IPS DF 4.7 (cell line): ENCODE data around the gene XCR1.
A peak's percentile ranks its signal among the peaks of the same experiment; 100 is the strongest.
"Not testable (repeated sequence)": the region's sequence is repeated elsewhere in the genome, so short reads cannot be mapped to it uniquely, and the experiment has no call there.

Source experiments
- DNase-seq: peaks from one replicate; pipeline ENCODE4 v3.0.0-alpha.2; 2013; ENCODE audit warnings: low spot score; ENCODE audit errors: extremely low read depth

The XCR1 gene

DNA sequence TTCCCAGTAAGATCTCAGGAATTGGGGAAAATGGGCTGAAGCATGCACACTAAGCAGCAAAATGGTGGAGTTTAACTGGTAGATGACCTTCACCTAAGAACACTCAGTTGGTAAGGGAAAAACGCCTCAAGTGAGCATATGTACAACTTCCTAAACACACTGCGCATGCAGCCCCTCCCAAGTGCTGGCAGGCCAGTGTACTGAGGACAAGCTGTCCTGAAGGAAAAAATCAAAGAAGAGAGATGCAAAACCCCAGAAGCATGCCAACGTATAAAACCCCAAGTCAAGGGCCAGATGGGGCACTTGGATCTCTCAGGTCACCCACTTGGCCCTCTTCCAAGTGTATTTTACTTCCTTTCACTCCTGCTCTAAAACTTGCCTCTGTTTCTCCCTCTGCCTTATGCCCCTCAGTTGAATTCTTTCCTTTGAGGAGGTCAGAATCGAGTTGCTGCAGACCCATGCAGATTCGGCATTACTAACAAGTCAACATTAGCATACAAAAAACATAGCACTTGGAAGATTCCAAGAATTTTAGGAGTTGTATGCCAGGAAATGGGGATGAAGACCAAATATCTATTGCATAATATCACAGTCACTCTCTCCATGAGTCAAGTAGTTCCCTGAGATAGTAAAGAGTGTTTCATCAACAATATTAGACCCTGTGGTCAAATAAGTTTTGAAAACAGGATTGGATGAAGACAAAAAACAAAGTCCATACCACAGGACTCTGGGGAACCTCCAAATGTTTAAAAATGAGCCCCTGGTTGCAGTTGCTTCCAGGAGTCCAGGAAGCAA, 20.8 kb downstream of the XCR1 start:
- no peak for DNase-seq

DNA sequence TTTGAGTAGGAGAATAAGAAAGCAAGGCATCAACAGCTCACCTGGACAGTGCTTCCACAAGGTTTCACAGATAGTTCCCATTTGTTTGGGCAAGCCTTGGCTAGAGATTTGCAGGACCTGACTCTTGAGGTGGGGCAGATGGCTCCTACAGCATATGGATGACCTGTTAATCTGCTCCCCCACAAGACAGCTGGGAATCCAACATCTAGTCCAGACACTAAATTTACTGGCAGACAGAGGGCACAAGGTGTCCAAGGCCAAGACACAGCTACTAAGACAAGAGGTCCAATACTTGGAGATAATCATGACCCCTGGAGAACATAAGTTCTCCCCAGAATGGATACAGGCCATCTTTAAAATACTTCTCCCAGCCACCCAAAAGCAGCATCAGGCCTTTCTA, 23.6 kb downstream of the XCR1 start:
- not testable (repeated sequence) for DNase-seq

DNA sequence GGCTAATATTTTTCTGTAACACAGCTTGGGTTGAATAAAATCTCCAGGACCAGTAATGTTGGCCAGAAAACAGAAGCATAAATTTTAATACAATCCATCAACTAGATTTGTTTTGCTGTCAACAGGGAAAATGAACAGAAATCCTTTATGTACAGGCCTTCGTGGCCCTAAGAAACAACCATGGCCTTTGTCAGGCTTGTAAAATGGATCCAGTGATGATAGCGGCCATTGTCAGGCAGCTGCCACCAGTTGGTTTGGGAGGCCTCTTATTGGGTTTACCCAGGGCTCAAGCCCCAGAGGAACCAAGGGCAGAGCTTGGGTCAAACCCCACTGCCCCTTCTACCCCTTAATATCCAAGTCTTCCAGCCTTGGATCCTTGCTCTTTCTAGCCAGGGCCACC, 26.1 kb downstream of the XCR1 start:
- DNase-seq = no peak

DNA sequence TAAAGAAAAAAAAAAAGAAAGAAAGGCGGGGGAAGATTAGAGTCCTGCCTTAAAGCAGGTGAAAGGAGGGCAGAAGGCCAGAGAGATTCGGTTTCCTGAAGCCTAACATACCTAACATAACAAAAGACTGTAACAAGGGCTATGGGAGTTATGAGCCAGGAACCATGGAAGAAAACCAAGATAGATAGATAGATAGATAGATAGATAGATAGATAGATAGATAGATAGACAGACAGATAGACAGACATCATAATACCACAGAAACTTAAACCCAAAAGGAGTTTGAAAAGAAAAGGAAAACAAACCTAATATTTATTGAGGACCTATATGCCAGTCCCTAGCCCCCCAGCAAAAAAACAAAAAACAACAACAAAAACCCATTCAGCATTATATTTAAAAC, 29.3 kb downstream of the XCR1 start:
- no peak for DNase-seq

DNA sequence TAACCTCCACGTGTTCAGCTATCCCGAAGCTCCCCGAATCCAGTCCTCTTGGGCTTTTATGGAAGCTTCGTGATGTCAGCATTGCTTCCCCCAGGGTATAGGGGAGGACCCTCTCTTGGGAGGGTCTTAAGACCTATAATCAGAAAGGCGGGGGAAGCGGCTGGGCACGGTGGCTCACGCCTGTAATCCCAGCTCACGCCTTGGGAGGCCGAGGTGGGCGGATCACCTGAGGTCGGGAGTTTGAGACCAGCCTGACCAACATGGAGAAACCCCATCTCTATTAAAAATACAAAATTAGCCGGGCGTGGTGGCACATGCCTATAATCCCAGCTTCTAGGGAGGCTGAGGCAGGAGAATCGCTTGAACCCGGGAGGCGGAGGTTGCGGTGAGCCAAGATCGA, 29.8 kb downstream of the XCR1 start:
- DNase-seq = not testable (repeated sequence)

DNA sequence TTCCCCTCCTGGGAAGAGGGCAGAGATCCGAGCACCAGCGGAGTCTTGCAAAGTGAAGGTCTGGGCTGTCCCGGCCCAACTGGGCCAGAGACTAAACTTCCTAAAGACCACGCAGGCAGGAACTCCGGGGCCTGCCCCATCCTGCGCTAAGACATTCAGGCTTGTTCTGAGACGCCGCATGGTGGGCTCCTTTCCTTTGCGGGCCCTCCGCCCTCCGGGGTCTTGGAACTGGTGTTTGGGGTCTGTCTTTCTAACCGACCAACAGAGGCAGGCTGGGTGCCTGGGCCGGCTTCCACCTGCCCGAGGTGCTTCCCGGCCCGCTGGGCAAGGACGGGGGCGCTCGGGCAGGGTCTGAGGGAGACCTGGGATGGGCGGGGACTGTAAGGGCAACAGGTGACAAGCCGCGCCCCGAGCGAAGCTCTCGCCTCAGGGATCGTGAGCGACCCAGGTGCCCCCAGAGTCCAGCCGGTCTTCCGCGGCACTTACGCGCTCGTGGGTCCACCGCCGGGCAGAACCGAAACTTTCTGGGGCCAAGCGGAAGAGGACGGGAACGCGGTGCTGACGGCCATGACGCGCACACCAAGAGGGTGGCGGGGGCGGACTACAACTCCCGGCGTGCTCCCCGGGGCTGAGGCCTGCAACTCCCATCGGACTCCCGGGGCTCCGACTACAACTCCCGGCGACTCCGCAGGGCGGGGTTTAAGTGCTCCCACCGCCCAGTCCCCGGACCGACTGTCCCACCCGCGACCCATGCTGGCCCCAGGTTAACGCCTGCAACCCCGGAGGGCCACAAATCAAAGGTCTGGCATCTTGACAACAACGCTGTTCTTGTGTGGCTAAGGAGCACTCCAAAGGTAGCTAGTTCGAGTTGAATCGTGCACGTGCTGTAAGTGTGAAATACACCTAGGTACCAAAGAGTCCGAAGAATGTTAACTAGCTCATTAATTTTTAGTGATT, 31.8 kb downstream of the XCR1 start, which contains the start of gene FYCO1:
Gene FYCO1, minus strand, starts transcription at position 589 of the 957 bp plus-strand sequence. CDS start 10,914 bp downstream, outside the sequence.
- DNase-seq = peak; percentile 53

DNA sequence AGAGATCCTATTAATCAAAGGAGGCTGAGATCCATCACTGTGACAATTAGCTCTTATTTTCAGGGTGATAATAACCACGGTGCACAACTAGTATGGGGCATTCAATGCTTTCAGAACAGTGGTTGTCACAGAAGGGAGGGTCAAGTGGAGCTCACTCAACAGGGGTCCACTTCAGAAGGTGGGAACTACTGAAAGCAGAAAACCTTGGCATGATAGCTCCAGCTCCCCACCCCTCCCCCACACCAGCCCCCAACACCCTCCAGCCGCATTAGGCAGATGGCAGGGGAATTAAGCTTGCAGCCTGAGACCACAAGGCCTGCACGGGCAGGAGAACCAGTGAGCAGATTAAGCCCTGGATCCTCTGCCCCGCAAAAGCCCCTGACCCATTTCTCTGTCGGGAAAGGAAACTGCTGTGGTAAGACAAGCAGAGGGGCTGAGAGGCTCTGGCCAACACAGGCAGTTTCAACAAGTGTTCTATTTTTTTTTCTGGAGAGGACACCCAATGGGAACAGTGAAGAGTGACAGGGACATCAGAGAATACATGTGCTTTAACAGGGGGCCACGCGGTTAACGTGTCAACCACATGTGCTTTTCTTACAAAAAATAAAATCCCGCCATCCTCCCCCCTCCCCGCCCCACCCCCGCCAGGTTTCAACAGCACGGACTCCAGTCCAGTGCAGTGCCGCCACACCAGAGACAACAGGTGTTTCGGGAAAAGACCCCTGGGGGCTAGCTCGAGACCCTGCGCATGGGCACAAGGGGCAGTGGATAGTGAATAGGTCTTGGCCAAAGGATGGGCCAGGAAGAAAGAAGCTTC, 32.7 kb downstream of the XCR1 start:
- no peak for DNase-seq

DNA sequence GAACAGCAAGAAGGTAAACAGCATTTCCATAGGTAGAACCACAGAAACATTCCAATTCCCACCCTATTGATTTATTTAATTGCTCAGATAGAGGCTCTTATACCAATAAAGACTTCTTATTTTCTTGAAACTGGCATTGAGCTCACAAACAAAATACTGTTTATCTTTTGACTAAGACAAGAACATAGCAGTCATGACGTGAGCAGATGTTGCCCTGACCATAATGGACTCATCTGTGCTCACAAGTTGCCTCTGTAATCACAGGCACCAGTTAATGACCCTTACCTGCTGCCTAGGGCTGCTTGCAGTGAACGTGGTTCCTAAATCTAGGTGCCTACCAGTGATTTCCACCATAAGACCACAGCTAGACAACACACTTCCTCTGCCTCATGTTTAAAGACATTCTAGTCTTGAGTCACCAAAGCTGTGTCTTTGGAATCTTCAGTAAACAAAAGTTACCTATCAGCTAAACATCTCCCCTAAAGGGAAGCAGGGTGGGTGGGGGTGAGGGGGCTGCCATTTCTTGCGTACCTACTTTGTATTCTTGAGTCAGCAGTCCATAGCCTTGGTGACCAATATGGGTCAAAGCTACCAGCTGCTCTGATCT, 33.8 kb downstream of the XCR1 start:
- no peak for DNase-seq

DNA sequence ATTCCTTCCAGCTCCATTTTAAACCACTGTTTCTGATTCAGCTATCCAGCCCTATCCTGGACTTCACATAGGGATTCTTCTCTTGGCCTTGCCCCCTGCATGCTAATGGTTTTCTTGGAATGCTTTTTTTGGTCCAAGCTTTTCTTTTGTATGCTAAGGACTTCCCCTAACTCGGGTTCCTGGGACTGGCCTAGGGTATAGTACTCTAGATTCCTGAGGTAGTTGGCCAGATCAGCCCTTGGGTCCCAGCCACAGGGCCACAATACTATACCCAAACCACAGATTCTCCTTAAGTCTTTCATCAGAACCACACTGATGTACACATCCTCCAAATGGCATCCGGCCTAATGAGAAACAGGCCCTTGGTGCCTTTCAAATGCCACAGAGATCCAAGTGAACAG, 34.5 kb downstream of the XCR1 start:
- DNase-seq = no peak

DNA sequence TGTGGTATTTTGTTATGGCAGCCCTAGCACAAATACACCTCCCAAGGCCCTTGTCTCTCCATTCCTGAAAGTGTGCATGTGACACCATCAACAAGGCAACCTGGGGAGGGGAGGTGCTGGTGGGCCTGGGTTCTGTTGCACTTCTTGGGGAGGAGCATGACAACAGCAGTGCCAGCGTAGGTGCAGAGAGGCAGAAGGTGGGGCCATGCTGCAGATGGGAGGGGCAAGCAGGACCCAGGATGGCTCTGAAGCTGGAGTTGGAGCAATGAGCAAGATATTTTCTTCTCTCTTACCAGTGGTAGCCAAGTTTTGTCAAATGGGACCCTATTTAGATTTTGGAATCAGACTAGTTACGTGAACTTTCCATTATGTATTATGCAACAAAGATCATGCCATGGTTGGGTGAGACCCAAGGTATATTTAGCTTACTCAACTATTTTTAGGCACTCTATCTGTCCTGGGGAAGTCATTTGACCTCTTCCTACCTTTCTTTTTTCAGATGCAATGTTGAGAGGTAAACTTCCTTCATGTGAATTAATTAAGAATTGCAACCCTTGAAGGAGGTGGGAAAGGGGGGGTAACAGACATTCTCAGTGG, 35.1 kb downstream of the XCR1 start:
- no peak for DNase-seq

DNA sequence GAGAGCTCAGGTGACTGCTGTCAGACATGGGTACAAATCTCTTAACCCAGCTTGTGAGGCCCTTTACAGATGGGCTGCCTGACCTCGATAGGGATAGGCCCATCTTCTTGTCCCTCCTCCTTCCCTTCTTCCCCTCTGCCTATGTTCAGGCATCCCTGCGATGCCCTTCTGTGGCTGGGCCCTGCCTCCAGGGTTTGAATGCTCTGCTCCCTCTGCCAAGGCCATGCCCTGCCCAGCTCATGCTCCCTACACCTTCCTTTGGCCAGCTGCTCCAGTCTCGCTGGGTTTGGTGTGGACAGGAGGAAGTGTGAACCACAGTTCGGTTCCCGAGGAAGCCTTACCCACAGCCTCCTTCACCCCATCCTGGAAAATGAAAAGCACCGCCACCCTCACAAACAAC, 35.9 kb downstream of the XCR1 start:
- DNase-seq = no peak

DNA sequence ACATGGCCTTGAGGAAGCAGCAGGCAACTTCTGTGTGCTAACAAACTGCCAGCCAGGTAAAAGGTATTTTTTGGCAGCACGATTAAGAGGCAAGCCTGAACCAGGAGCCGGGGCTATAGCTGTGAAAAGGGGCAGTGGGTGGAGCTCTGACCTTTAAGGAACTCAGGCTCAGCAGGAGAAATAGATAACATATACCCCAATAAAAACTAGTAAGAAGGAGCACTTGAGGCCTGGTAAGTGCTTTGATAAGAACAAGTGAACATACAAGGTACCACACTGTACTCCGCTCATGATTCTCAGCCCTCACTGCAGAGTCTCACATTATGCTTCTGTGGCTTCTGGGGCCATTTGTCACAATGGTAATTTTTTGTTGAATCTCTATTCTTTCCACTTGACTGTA, 37.1 kb downstream of the XCR1 start:
- no peak for DNase-seq

DNA sequence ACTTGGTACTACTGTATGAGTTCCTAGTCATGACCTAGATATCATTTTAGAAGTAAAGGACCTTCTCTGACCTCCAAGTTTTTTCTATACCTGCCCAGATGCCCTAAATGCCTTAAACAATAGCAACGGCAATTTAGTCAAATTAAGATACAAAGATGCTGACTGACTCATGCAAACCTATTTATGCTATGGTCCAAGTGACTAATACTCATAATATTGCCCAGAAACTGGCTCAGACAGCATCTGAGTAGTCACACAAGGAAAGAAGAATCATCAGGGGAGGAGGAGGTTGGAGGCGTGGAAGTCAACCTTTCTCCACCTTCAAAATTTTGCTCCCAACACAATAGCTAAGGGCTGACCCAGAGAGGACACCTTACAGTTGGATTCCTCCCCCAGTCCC, 38.5 kb downstream of the XCR1 start:
- no peak for DNase-seq

DNA sequence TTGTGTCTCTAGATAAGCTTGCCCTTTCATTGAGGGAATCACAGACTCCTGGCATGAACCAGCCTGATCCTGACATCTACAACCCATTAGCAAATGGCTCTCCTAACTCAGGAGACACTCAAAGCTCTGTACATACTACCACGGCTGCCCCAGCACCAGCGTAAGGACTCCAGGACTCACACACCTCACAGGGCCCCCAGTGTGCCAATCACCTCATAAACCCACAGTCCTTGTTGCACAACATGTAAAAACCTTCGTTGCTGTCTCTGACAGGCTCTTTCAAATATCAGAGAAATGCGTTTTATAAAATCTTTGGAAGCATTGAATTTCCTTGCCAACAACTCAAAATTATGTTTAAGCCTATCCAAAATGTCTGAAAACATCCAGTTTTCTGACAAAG, 38.9 kb downstream of the XCR1 start:
- no peak for DNase-seq

DNA sequence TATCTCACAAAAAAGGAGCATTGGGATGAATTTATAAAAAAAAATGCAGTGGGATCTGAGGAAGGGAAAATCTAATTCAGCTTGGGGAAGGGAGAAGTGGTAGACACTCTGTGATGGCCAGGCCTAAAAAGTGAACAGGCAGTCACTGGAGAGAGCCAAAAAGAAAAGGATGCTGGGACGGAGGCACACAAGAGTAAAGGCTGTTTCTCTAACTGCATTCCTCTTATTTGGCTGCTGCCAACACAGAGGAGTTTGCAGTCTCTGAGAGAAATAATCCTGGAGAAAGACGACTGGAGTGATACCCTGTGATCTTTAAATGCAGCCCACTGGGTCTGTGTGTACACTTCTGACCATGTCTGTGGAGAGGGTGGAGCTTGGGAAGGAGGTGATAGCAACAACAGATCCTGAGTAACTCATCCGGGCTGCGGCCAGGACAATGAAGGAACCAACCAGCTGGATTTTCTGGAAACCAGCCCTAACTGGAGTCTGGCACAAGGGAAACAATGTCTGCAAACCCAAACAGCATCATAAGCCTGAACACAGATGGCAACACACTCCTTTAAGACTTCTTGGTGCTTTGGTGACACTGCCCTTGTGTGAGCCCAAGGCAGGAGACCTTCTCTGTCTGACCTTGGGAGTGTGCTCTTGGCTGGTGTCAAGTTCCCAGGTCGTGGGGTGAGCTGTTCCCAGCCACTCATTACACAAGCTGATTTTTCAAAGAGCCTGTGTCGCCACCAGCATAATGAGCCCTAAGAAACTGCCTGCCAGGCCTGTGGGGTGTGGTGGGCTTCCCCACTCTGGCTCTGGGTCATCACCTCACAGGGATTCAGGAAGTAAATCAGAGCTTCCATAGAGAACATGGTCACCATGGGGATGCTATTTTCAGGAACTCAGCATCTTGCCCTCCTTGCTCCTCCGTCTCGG, 39.7 kb downstream of the XCR1 start:
- no peak for DNase-seq

DNA sequence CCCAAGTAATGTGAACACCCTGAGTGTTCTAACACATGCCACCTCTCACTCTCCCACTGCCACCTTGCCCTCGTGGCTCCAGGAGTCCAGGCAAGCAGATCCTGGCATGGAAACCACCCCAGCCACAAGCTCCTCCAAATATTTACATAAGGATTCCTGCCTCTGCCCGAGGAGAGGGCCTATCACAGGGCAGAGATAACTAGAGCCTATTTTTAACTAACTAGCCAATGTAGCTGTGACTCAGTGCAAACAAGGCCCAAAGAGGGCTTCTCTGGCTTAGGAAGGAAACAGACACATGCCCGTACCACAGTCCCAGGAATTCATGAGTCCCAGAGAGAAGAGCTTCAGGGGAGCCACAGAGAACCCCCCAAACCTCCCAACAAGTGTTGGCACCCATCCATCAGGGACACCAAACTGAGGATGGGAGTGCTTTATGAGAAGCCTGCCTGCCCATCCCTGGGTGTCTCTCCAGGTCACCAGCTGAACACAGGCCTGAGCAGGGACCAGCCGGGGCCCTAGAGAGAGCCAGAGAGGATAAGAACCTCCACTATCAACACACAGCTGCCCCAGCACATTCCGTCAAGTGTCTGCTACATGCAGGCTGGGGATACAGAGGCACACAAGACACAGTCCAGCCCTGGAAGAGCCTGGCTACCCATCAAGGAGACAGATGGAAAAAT, 40.8 kb downstream of the XCR1 start:
- no peak for DNase-seq

DNA sequence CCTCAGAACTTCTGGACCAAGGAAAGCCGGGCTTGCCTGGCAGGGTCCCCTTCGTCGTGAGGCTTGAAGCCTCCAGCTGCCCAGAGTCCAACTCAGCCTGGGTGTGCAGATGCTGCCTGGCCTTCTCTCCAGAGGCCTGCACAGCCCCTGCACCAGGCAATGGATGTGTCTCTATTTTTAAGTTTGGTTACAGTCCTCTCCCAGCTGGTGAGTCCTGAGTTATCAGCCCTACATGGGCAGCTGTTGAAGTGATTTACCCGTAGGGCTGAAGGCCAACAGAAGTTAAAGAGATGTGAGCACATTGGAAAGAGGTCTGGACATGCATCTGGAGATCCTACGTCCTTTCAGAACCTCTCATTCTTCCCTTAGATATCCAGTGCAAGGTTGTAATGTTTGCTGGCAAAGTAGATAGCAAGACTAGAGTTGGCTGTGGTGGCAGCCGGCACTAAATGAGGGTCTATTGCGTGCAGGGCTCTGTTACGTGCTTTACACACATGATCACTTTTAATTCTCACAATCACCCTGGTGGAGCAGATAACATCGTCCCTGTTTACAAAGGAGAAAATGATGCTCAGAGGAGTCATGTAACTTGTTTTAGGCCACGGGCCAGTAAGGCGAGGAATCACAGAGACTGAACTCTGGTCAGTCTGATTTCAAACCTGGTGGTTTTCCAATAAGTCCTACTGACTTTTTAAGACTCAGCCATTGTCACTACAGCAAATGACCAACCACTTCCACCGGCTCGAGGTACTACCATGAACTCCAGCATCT, 41.6 kb downstream of the XCR1 start:
- DNase-seq = no peak
